Kidney tubule cell (primary cell): ENCODE results near the gene CDC25A.
A peak's percentile ranks its signal among the peaks of the same experiment; 100 is the strongest.
"Not testable (repeated sequence)": the region's sequence is repeated elsewhere in the genome, so short reads cannot be mapped to it uniquely, and the experiment has no call there.

ENCODE experiments used
- DNase-seq: peaks from one replicate; pipeline ENCODE4 v3.0.0-alpha.2; 2018; ENCODE audit warnings: low spot score

Gene CDC25A

DNA sequence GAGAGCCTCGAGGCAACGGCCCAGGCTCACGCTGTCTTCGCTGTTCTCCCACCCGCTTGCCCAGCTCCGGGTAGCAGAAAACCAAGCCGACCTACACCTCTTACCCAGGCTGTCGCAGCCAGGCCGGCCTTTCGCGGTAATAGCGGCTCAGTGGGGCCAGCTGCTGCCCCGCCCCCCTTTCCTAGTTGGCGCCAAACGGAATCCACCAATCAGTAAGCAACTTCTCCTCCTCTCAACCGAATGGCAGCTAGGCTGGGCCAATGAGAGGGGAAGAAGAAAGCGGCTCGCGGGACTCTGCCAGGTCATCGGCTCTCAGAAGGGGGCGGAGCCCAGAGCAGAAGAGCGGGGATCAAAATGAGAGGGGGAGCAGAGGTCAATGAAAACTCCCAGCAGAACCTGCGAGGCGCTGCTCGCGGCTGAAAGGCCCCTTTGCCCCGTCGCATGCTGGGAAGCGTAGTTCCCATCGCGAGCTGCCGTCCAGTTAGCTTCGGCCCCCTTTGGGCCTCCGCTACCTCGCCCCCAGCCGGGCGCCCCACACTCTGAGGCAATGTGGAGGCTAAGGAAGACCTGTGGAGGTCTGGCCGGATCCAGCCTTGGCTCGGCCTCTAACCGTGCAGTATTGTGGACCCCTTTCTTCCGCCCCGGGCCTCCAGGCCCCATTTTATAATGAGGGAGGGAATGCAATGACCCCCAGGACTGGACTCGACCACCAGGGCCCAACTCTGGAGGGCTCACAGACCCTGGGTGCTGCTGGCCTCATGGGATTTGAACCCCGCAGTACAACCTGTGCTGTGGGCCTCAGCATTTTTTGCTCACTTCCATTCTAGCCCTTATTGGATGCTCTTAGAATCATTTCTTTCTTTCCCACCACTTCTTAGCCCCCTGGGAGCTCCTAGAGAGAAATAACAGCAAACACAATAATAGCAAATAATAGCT lies at the start of gene CDC25A:
CDC25A (minus strand) TSS at position 152 of the 936 bp plus-strand sequence. CDS start 470 bp downstream, outside the sequence.
- DNase-seq = peak; percentile 99

GRCh38 chr3:48236531-48236930 lies 48.3 kb upstream of the CDC25A start:
- DNase-seq = no peak

- DNase-seq = no peak
Measured at GRCh38 chr3:48233542-48233941, 45.3 kb upstream of the CDC25A start.

DNA sequence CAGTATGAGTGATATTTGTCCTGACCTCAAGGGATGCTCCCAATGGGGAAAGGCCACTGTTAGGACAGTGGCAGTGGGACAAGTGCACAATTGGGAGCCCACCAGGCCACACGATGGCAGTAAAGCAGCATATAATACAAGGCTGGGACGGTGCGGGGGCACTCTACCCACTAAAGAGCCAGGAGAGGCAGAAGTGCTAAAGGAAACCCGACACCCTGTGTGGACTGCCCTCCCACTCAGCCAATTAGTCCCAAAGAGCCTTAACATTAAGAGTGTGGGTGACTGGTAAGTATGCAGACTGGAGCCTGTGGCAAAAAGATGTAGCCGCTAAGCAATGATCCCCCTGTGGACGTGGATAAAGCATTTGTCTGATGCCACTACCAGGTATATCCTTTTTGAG lies 44.5 kb upstream of the CDC25A start:
- DNase-seq = peak; percentile 74

DNA sequence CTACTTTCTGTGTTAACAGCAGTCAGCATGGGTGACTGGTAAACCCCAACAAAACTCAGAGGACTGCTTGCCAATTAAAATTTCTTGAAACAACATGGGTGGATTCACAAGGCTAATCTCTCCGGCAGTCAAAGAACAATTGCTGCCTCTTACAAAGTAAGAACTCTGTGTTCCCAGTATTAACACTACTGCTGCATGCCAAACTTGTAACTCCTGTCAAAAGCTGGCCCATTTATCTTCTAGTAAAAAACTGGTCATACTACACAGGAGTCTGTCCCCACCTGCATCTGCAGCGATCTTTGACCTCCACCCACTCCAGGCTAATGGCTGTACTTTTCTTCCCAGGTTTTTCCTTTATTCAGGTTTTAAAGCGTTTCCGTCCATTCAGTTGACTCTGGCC lies 44.0 kb upstream of the CDC25A start:
- no peak for DNase-seq

- no peak for DNase-seq
Measured at GRCh38 chr3:48226939-48227338, 38.7 kb upstream of the CDC25A start.

DNA sequence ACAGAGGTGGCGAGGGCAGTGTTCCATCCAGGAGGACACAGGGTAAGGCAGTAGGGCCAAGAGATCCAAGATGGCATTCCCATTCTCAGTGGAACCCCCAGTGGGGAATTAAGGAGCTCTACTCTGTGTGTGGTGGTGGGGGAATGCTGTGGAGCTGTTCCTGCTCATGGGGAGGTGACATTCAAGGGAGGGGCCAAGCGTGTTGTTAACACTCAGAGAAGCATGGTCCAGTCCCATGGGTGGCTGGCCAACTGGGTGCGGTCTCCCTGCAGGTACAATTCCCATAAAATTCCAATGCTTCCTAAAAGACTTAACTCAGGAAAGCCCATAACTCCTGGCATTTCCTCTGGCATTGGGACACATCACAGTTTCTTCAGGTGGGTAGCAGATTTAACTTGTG lies 37.4 kb upstream of the CDC25A start:
- no peak for DNase-seq

DNA sequence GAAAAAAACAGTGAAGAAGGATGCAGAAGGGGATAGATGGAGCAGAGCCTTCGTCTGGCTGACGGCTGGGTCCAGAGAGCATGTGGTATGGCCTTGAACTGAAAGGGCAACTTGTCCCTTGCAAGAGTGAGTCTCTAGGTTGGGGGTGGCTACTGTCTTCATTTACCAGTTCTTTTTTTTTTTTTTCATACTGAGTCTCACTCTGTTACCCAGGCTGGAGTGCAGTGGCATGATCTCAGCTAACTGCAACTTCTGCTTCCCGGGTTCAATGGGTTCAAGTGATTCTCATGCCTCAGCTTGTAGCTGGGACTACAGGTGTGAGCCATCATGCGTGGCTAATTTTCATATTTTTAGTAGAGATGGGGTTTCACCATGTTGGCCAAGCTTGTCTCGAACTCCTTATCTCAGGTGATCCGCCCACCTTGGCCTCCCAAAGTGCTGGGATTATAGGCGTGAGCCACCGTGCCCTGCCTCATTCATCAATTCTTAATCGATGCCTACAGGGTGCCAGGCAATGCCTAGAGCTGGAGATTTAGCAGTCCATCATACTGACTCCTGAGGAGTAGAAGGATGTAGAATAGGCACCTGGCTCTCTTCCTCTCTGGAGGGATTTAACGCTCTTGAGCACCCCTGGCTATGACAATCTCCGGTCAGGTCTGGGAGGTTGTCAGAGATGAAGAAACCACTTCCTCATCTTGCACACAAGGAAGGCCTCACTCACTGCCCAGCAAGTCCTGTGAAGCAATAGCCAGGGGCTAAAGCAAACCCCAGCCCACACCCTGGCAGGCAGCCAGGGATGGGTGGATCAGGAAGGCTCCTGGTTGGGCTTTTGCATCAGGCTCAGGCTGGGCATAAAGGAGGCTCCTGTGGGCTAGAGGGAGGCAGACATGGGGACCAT lies 34.6 kb upstream of the CDC25A start, which contains the start of gene CAMP:
CAMP (plus strand) TSS at position 880 of the 898 bp plus-strand sequence; CDS start at position 897, 17 bp downstream.
- DNase-seq = peak; percentile 81

GRCh38 chr3:48220746-48221145 lies 32.5 kb upstream of the CDC25A start:
- DNase-seq = no peak

DNA sequence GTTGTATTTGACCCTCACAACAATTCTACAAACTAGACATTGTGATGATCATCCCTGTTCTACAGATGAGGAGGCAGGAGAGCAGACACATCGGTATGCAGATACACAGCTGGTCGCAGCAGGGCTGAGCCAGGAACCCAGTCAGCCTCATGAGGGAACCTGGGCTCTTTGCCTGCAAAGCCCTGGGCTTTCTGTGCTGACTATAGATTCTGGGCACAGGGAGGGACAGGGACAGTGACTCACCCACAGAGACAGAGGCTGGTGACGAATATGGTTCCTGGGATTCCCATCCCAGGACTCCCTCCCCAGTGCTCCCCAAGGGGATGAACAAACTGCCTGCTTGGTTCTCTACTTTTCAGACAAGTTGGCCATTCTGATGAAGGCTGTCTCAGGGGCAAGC lies 31.3 kb upstream of the CDC25A start:
- no peak for DNase-seq

GRCh38 chr3:48218537-48218936 lies 30.3 kb upstream of the CDC25A start:
- DNase-seq = no peak

GRCh38 chr3:48217449-48217848 lies 29.2 kb upstream of the CDC25A start:
- DNase-seq = no peak

DNA sequence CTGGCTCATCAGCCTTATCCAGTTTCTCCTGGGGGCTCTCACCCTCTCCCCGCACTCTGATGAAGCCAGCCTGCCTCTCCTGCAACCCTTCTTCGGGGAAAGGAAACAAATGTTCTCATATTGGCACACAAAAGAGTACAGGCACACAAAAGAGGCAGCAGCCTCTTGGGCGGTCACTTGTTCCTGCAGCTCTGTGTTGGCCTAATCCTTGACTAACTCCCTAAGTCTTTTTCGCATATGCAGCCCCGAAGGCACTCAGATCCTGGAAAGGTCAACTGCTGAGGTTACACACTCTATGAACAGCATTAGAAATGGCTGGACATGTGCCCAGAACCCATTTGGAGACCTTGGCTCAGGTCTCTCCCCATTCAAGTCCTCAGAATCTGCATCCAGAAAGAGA lies 27.7 kb upstream of the CDC25A start:
- DNase-seq = no peak

DNA sequence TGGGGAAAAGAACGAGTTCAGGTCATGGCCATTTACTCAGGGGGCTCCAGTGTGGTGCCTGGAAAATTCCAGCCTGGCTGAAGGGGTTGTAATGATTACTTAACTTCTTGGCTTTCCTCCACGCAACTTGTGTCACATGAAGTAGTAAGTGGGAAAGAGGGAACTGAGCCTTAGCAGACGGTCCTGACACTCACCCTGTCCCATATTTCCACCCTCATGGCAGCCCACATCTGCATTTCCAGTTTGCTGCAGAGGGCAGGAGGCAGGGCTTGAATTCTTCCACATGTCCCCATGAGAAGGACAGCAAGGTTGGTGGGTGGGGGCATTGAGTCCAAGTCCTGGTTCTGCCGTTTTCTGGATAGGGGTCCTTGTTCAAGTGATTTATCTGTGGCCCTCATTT lies 27.2 kb upstream of the CDC25A start:
- DNase-seq = peak; percentile 22

- no peak for DNase-seq
Measured at GRCh38 chr3:48215019-48215418, 26.8 kb upstream of the CDC25A start.

DNA sequence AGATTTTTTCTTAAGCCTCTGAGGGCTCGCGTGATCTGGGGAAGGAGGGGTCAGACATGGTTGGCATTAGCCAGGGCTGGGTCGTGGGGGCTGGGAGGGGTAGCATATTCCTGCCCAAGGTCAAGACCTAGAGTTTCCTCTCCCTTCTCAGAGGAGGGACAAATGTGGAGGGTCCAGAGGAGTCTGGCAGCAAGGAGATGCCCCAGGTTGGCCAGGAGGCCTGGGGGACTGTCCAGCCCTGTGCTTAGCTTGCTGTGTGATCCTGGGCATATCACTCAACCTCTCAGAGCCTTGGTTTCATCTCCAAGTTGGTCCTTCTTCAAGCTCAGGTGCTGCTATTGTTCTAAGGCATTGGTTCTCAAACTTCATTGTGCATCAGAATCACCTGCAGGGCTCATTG lies 26.0 kb upstream of the CDC25A start:
- no peak for DNase-seq

- not testable (repeated sequence) for DNase-seq
Measured at GRCh38 chr3:48211776-48212175, 23.6 kb upstream of the CDC25A start.

DNA sequence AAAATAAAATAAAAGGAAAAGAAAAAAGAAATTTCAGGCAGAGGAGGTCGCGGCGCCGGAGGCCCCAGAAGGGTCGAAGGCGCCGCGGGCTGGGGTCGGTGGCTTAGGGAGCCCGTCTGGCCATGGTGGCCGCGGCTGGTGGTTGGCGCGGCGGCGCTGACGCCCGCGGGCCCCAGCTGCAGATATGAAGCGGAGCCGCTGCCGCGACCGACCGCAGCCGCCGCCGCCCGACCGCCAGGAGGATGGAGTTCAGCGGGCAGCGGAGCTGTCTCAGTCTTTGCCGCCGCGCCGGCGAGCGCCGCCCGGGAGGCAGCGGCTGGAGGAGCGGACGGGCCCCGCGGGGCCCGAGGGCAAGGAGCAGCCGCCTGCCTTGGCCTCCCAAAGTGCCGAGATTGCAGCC lies 22.3 kb upstream of the CDC25A start:
- not testable (repeated sequence) for DNase-seq

DNA sequence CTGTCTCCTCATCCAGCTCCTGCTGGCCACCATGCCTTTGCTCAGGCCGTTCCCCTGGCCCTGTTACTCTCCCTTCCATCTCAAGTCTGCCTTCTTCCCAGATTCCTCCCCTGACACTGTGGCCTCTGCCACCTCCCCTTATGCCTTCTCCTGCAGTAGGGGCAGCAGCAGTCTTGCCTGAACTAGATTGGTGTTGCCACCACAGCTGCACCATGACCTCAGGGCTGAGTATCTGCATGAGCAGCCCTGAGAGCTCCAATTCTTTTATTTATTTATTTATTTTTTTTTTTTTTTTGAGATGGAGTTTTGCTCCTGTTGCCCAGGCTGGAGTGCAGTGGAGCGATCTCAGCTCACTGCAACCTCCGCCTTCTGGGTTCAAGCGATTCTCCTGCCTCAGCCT lies 21.2 kb upstream of the CDC25A start:
- DNase-seq = no peak

- DNase-seq = no peak
Measured at GRCh38 chr3:48208076-48208475, 19.9 kb upstream of the CDC25A start.

DNA sequence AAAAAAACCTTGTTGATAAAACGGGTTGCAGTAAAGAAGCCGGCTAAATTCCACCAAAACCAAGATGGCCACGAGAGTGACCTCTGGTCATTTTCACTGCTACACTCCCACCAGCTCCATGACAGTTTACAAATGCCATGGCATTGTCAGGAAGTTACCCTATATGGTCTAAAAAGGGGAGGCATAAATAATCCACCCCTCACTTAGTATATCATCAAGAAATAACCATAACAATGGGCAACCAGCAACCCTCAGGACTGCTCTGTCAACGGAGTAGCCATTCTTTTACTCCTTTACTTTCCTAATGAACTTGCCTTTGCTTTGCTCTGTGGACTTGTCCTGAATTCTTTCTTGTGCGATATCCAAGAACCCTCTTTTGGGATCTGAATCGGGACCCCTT lies 14.4 kb upstream of the CDC25A start:
- DNase-seq = no peak

DNA sequence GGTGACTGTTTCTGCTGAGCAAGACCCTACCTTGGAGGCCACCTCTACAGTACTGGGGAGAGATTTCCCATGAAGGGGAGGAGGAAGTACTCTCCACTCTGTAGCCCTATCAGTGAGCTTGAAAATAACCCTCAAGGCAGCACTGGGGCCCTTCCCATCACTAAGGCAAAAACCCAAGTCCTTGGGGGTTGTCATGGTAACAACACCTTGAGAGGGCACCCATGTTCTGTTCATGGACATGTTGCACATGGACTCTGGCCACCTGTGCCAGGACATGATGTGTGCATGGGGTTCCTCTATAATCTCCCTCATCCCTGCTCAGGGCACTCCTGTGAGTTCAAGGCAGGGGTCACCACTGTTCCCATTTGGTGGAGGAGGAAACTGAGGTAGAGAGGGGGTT lies 10.9 kb upstream of the CDC25A start:
- DNase-seq = no peak

- DNase-seq = no peak
Measured at GRCh38 chr3:48196611-48197010, 8.4 kb upstream of the CDC25A start.
